GM18526 (cell line): Measurements from ENCODE around the gene BTBD2.

Experiments
- POLR2A ChIP-seq: IDR thresholded peaks from 3 replicates; pipeline ENCODE4 v1.6.1; 2011; ENCODE audit not compliant: insufficient read length; ENCODE audit errors: extremely low read depth

BTBD2 gene

DNA sequence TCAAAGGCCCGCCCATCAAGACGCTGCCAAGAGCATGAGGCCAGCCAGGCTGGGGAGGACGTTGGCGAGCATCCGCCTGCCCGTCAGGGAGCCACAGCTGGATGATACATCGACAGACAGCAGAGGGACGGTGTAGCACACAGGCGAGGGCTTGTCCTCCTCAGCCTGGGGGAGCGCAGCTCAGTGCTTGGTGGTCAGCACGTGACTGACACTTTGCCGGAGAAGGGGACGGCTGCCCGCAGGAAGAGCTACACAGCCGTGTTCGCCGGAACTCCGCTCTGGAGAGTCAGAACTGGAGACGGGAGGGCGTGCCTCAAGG, 40.4 kb downstream of the BTBD2 start:
- TF ChIP-seq POLR2A = no peak

DNA sequence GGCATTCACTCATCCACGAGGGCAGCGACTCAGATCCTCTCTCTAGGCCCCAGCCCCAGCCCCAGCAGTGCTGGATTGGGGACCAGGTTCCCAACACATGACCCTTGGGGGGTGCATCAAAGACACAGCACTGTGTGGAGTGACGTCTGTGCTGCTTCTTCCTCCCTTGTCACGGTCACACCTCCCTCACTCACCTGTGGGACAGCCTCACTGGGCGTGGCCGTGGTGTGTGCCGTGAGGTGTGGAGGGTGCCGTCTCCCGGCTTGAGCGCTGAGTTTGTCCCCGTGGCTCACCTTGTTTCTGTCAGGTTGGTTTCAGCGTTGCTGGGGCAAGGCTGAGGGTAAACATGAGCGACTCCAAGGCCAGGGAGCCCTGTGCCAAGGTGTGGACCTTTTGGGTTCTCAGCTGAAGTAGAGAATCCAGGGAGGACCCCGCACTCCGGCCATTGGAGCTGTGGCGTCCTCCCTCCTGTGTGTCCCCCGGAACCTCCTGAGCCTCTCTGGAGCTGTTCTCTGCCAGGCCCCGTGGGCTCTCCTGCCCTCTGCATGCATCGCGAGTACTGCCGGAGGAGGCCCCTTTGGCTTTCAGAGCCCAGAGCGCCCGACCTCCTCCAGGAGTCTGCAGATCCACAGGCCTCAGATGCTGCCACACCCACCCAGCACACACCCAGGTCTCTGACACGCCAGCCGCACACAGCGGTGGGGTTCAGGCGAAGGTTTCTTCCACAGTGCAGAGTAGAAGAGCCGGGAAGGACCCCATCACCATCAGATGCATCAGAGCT, 40.9 kb downstream of the BTBD2 start:
- TF ChIP-seq POLR2A = no peak

DNA sequence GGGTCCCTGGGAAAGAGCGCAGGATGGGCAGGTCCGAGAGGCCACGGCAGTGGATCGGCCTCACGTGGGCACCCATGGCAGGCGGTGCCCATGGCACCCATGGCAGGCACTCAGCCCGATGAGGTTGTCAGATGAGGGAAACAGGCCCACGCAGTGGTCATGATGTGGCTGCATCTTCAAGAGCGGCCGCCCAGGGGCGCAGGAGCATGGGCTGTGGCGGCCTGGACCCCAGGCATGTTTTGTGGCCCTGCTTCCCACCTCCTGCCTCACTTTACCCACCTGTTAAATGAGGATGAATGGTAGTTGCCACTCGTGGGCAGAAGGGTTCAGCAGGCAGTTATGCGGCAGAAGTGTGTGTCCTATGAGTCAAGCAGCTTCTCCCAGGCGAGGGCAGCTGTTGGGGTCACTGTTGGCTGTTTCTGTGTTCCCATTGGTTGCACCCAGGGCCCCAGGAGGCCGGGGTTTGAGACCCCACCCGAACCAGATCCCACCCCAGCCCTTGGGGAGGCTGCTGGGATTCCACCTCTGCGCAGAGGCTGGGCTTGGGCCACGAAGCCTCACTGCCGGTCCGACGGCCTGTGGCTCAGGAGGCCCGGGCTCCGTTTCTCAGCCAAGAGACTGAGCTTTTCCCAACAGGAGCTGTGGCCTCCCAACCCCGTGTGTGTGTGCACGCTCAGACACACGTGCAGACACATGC, 44.6 kb downstream of the BTBD2 start:
- no peak for TF ChIP-seq POLR2A

DNA sequence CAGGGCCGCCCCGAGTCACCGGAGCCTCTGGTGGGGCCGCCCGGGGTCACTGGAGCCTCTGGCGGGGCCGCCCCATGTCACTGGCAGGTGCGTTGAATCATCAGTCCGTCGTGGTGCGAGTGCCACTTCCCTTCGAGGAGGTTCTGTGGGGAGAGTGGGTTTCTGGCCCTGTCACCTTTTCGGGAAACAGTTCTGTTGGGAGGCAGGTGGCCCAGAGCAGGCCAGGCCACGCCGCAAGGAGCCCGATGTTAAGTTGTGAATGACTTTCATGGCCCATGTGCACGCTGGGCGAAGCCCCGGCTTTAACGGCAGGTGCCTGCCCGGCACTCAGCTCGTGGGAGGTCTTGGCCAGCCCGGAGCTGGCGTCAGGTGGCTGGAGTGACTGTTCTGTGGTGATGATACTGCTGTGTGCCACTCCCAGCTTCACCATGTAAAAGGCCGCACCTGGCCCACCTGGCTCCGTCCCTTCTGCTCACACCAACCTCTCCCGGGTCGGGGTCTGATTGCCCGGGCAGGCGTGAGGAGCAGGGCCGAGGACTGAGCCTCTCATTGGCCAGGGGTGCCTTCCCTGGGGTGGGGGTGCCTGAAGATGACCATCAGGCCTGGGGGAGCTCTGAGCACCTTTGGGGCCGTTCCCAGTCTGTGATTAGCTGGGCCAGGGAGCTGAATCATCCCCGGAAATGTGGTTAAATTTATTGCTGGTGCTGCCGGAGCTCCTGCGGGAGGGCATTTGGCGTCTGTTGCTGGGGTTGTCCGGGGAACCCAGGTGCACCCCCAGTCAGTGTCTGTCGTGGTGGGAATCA, 45.3 kb downstream of the BTBD2 start:
- no peak for TF ChIP-seq POLR2A

DNA sequence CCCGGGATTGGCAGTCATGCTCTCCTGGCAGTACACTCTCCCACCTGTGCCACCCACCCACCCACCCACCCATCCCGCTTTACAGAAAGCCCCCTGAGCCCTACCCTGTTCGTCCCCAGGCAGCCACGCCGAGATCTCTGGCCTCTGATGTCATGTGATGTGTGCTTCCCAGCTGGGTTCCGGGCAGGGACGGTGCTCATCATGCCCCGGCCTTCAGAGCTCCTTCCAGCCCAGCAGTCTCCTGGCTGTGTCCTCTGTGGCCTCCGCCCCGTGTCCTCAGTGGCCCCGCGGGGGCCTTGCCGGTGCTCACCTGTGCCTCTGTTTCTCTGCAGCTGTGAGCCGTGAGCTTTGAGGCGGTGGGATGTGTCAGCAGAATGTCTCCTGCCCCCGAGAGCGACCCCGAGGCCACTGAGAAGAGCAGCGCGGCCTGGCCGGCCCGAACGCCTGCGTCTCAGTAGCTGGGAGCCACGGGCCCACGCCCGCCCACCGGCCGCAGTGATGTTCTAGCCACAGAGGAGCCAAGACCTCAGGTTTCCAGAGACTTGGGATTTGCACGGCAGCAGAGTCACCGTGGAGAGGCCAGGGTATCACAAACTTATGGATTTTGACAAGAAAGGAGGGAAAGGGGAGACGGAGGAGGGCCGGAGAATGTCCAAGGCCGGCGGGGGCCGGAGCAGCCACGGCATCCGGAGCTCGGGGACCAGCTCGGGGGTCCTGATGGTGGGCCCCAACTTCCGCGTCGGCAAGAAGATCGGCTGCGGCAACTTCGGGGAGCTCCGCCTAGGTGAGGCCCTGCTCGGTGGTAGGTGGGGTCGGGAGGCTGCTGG, 46.1 kb downstream of the BTBD2 start:
- TF ChIP-seq POLR2A = no peak

DNA sequence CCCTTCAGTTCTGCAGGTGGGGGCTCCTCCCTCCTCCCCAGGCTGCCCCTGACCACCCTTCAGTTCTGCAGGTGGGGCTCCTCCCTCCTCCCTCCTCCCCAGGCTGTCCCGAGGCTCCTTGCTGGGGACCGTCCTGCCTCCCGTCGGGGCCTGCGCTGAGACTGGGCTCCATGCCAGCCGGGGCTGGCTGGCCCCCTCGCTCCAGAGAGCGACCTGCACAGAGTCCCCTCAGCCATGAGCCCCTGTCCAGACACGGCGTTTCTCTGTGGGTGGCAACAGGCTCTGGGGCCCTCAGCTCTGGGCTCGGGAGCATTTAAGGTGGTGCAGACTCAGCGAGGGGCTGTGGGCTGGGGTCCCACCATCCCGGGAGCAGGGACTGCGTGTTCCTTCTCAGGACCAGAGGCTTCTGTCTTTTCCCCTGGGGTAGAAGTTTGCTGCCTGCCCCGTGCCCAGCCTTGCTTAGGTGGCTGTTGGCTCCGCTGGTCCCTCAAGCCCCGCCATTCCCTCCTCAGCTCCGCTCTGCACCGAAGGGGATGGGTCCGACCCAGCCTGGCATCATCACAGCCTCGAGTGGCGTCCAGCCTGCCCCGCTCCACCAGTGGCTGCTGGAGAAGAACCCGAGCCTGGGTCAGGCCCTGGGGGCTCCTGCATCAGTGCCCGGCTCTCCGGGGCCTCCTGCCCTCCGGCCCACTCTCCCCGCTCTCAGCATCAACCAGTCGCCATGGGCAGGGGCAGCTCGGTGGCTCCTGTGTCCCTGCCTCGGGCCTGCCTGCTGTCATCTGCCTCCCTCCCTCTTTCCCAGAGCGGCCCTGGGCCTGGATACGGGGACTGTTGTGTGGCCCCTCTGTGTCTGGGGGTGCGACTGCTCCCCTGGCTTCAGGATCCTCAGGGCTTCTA, 47.0 kb downstream of the BTBD2 start:
- no peak for TF ChIP-seq POLR2A

DNA sequence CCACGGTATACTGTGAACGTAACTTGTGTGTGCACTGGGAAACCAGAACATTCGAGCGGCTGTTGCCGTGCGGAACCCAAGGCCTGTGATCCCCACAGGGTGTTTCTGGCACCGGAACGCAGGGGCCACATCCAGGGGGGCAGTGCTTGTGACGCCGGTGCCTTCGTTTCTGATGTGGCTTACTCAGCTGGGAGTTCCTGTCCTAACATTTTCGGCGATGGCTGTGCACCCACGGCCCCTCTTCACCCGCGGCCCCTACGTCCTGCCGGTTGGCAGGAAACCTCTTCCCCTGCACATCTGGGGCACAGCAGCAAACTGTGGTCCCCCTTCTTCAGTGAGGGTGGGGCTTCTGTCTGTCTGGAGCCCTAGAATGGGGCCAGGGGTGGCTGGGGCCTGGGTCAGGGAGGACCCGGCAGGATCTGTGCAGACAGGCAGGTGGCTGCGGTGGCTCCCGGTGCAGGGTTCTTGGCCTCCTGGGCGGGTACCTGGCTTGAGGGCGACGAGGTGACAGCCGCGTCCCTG, 48.4 kb downstream of the BTBD2 start:
- no peak for TF ChIP-seq POLR2A

DNA sequence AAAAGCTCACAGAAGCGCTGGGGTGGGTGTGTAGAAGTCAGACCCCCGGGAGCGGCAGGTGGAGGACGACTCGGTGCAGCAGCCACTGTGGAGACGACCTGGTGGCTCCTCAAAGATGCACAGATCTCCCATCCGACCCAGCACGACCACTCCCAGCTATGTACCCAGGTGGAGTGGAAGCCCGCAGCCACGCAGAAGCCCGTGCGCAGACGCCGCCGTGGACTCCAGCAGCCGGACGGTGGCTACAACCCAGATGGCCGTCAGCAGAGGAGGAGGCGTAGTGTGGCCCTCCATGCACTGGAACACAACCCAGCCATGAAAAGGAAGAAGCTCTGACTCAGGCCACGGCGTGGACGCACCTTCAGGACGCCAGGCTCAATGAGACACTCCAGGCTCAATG, 52.8 kb downstream of the BTBD2 start:
- no peak for TF ChIP-seq POLR2A

DNA sequence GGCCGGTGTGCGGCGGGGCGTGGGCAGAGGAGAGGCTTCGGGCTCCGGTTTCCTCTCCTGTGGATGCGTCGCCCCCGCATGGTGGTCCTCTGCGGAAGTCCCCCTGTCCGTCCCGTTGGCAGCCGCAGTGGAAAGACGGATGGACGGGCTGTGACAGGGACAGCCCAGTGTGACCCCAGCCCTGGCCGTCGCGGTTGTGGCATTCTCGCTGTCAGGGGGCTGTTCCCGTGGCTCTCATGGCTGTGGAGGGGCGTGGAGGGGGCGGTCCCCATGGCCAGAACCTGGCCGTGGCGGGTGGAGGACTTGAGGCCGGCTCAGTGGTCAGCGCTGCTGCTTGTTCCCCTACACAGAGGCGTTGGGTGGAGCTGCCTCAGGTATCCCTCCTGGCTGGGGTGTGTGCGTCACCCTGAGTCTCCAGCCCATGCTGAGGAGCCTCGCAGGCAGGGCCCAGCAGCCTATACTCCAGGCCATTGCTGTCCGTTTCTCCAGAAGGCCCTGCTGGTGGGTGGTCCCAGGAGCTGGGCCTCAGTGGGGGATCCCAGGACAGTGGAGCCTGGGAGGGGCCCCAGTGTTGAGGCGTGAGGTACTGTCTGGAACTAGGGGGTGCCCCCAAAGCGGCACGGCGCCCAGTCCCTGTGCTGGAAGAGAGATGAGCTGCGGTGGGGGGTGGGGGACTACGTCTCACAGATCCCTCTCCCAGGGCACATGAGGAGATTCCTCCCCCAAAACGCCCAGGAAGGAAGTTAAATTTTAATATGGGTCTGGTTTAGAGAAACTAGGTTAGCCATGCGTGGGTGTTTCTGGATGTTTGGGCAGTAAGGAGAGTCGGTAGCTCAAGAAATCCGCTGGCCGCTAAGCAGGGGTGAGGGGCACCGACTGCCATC, 54.3 kb downstream of the BTBD2 start:
- no peak for TF ChIP-seq POLR2A

DNA sequence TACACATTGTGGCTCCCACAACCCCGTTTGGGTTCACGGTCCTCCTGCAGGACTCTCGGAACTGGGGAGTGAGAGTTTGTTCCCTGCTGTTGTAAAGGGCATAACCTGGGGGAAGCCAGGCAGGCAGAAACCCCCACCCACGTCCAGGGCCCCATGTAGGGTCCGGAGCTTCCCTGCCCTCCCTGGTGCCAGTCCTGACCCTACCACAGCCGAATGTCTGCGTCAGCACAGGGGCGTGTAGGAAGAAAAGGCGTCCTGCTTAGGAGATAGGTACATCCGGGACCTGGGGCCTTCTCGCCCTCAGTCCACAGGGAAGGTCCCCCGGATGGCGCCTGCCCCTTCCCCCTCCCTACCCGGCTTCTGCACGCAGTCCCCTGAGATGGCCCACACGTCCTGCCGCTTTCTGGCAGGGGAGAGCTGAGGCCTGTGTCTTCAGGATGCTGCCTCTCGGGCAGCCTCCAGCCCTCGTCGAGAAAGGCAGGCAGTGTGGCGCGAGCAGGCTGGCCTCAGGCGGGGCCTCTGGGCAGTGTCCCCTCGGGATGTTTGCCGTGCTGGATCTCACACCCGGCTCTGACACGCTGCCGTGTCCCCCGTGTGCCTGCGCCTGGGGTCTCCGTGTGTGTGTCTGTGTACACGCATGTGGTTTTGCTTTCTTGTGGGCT, 55.5 kb downstream of the BTBD2 start:
- no peak for TF ChIP-seq POLR2A

DNA sequence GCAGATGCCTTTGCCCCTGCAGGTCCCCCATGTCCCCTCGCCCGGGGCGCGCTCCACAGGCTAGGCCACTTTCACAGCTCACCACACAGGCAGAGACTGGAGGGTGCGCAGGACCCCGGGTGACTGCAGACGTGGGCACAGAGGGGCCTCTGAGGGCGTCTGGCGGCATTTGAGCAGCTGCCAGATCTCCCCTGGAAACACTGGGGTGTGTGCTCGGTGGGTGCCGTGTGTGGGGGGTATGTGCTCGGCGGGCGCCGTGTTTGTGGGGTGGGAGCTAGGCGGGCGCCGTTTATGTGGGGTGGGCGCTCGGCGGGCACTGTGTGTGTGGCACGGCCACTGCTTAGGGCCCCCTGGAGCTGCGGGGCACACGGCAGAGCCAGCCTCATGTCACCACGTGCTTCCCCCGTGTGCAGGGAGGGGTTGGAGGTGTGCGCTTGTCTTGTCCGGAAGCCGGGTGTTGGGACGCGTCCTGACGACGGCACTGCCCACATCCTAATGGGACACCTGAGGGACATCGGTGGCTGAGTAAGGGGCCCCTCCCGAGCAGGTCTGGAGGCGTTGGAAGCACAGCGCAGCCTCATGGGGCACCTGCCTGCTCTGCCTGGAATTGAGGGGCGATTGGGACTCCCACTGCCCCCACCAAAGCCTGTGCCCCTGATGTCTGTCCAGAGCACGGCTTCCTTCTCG, 57.8 kb downstream of the BTBD2 start:
- no peak for TF ChIP-seq POLR2A
